Omental fat pad (tissue), 4 donors: ENCODE data around the gene MKI67. TPM values are rescaled to one million over a fixed set of nuclear protein-coding genes. Genes with fewer than 3 reads are reported as not detected.

Source experiments
- ATAC-seq: fragments of 150-250 bp; one replicate; pipeline ENCODE4 v1.9.1; 2016; ENCODE audit warnings: mild to moderate bottlenecking, moderate library complexity; ENCODE audit not compliant: low FRiP score
- DNase-seq: peaks from one replicate; pipeline ENCODE4 v3.0.0-alpha.2; 2019; ENCODE audit warnings: low spot score
- total RNA-seq, 4 donors: library from RNA; depleted of rRNA; stranded (reverse); fragments of >200 nt; gene quantifications; one replicate each; pipeline ENCODE4 v1.1.0, GENCODE V29; 2016
- TF ChIP-seq, protein P1 (sequence below), 3 donors: fragments of 450-650 bp; IDR thresholded peaks; one replicate each; pipeline ENCODE4 v1.5.1; 2016 to 2017; ENCODE audit warnings: antibody characterized with exemption in 3 of 3, mild to moderate bottlenecking in 3 of 3, moderate library complexity in 2 of 3

Gene MKI67
- total RNA-seq, 4 donors from 2014 or later: 0.63 to 9.6 (median 1.6) TPM

DNA sequence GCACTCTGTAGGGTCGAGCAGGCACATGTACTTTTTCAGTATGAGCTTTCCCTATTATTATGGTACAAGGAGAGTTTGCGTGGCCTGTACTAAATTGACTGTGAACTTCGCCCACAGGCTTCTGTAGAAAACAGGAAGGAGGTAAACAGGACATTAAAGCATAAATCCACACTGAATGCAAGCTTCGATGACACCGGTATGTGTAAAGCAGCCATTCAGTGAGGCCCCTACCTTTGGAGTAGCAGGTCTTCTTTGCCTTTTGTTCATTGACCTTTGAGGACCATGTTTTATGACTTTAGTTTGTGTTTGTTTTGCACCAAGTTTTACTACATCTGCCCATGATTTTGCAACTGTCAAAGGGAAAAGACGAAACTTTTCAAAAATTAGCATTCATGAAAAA lies 14.5 kb downstream of the MKI67 start:
- TF ChIP-seq, protein P1, sequence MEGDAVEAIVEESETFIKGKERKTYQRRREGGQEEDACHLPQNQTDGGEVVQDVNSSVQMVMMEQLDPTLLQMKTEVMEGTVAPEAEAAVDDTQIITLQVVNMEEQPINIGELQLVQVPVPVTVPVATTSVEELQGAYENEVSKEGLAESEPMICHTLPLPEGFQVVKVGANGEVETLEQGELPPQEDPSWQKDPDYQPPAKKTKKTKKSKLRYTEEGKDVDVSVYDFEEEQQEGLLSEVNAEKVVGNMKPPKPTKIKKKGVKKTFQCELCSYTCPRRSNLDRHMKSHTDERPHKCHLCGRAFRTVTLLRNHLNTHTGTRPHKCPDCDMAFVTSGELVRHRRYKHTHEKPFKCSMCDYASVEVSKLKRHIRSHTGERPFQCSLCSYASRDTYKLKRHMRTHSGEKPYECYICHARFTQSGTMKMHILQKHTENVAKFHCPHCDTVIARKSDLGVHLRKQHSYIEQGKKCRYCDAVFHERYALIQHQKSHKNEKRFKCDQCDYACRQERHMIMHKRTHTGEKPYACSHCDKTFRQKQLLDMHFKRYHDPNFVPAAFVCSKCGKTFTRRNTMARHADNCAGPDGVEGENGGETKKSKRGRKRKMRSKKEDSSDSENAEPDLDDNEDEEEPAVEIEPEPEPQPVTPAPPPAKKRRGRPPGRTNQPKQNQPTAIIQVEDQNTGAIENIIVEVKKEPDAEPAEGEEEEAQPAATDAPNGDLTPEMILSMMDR (IDR thresholded peaks at IDR 0.05): no peak
- ATAC-seq (no peak), DNase-seq (no peak)

DNA sequence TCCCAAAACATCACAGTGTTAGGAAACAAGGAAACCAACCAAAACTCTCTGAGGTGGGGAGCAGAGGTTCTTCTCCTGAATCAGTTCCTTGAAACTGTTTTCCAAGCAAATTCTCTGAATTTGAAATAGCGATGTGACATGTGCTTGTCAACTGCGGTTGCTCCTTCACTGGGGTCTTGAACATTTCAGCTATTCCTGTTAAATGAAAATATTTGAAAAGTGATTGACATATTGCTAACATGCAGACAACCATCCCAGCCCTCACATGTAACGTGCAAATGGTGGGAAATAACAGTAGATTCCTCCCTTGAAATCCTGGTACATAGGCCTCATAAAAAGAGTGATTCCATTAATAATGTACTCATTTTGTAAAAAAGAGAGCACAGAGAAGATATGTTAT lies 15.9 kb downstream of the MKI67 start:
- ATAC-seq (no peak), DNase-seq (no peak)
- TF ChIP-seq, protein P1 (IDR thresholded peaks at IDR 0.05): no peak

DNA sequence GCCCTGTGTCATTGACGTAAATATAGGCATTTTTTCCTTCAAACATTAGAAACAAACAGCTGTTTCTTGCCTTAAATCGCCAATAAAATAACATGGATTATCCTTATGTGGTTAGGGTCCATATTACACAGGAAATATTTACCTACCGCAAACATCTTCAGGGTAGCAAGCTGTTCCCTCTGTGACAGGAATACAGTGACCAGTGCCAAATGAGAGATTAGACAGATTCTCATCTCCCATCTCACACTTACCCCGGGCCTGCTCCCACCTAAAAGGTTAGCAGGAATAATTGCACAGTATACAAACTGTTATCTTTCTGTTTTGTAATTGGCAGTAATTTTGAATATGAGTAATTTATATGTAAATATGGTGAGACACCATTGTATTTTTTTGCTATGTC lies 16.5 kb downstream of the MKI67 start:
- TF ChIP-seq, protein P1 (IDR thresholded peaks at IDR 0.05): no peak
- no peak for DNase-seq
- ATAC-seq: no peak

DNA sequence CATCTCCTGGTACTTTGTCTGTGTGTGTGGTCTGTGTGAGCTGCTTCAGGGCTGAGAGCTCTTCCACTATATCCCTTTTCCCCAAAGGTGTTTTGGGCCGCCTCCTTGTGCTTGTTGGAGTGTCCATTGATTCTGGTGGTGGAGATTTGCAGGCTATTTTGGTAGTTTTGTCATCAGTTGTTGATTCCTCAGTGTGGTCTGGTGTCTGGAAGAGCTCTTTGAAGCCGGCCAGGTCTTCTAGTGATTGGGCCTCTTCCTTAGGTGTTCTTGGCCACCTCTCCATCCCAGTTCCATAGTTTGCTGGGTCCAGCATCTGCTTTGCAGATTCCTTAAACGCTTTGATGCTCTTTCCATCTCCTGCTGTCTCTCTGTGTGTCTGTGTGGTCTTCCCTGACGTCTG lies 20.8 kb downstream of the MKI67 start:
- DNase-seq: no peak
- TF ChIP-seq, protein P1 (IDR thresholded peaks at IDR 0.05): no peak
- ATAC-seq: no peak

DNA sequence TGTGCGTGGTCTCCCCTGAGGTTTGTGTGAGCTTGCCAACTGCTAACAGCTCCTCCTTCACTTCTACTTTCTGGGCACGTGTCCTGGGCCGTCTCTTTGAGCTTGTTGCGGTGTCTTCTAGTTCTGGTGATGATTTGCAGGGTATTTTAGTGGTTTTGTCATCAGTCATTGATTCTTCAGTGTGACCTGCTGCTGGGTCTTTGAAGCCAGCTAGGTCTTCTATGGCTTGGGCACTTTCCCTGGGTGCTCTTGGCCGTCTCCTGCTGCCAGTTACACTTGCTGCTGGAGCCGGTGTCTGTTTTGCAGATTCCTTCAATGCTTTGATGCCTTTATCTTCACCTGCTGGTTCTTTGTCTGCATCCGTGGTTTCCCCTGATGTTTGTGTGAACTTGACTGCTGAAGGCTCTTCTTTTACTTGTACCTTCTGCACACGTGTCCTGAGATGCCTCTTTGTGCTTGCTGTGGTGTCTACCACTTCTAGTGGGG lies 23.0 kb downstream of the MKI67 start:
- TF ChIP-seq, protein P1 (IDR thresholded peaks at IDR 0.05): no peak
- DNase-seq (no peak), ATAC-seq (no peak)

DNA sequence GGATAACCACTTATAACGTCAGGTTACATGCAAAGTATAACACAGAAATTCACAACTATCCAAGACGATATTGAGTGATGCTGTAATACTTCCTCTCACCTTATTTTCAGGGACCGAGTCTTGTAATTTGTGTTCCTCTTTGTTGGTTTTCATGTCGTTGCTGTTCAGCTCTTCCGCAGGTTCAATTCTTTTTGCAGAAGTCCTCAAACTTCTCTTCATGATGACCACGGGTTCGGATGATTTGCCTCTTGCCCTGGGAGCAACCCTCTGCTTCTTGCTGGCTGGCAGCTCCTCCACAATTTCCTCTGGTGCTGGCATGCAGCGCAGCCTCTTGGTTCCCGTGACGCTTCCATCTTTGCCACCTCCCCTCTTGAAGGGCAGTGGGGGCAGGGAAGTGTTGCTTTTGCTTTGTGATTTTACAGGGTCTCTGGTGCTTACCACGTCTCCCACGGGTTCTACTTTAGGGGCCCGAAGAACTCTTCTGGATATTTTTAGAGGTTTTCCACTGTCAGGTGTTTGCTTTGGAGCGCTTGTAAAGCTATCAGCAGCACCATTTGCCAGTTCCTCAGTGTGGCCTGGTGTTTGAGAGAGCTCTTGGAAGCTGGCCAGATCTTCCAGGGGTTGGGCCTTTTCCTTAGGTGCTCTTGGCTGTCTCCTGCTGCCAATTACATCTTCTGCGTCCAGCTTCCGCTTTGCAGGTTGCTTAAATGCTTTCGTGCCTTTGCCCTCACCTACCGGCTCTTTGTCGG lies 23.6 kb downstream of the MKI67 start:
- ATAC-seq (no peak), DNase-seq (no peak)
- TF ChIP-seq, protein P1 (IDR thresholded peaks at IDR 0.05): no peak

DNA sequence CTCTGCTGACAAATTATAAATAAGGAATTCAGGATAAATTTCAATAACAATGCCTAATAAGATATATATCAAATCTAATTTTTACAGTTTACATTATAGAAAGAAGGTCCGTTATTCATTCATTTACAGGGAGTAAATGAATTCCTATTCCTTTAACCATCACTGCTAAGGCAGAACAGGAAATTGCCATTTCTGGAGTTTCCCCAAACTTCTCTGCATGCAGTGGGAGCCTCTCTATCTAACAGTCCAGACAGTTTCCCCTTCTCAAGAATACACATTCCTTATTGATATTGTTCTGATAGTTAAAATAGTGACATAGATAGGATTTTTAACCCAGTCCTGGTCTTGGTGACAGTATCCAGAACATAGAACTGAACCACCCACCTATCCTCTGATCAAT lies 24.3 kb downstream of the MKI67 start:
- TF ChIP-seq, protein P1 (IDR thresholded peaks at IDR 0.05): no peak
- ATAC-seq: no peak
- DNase-seq: no peak
